Stimulated activated CD8-positive, alpha-beta memory T cell treated with anti-CD3 and anti-CD28 coated beads, Interleukin-15, amount 100 ng/mL, for 24 hours (primary cell): Measurements from ENCODE around the gene PALD1.
"Not testable (repeated sequence)": the region's sequence is repeated elsewhere in the genome, so short reads cannot be mapped to it uniquely, and the experiment has no call there.

Source experiments
- DNase-seq: peaks from one replicate; pipeline ENCODE4 v3.0.0-alpha.2; 2020; ENCODE audit warnings: low read depth

PALD1 gene

GRCh38 chr10:70607936-70608335 is 129.4 kb downstream of the PALD1 start:
- no peak for DNase-seq

GRCh38 chr10:70613941-70614340 is 135.4 kb downstream of the PALD1 start:
- DNase-seq, result no peak

GRCh38 chr10:70614364-70614763 is 135.8 kb downstream of the PALD1 start:
- not testable (repeated sequence) for DNase-seq

GRCh38 chr10:70615211-70615610 is 136.6 kb downstream of the PALD1 start:
- DNase-seq, result no peak

GRCh38 chr10:70615784-70616522 is 137.4 kb downstream of the PALD1 start:
- DNase-seq, result no peak

GRCh38 chr10:70616761-70617160 is 138.2 kb downstream of the PALD1 start:
- no peak for DNase-seq
